Measurements from ENCODE around the gene GSTCD. TPM values are rescaled to one million over a fixed set of nuclear protein-coding genes. Genes with fewer than 3 reads are reported as not detected.

GSTCD gene
- total and polyA plus RNA-seq, 3 experiments from 2014 or later, result 3.2 to 22.4 (median 20.5) TPM

DNA sequence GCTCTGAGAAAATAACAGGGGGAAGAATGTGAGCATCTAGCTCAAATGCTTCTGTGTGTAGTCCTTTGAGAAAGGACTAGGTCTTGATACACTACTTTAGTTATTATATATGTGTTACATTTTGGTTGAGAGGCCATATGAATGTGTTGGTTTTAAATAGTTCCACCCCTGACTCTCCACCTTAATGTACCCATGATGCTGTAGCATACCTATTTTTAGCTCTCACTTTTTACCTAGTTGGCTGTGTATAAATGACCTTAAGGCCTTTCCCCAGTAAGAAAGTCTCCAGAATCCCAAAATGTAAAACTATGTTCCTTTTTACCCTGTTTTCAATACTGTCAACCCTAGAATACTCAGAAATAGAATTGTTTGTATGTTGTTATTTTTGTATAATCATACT lies 166.6 kb downstream of the GSTCD start:
- H3K27ac ChIP-seq (ENCODE audit: low read depth, low read length), result no peak overlapping the region
- no peak for DNase-seq
- ChIA-PET POLR2A (no interaction called here), CTCF (no interaction called here)
- H3K36me3 ChIP-seq (ENCODE audit: insufficient read depth, low read length), result no peaks in the 10 kb centered on the region
- no peaks in the 10 kb centered on the region for H3K4me1 Mint-ChIP-seq
- no peak overlapping the region for H3K27ac Mint-ChIP-seq
- no peaks in the 10 kb centered on the region for H3K9me3 ChIP-seq (ENCODE audit: low read length)
- H3K4me3 ChIP-seq (ENCODE audit: low read length), result no peak overlapping the region
- peaks cover under 1 to 6% of the 10 kb centered on the region in 2 donors for H3K27me3 Mint-ChIP-seq
- no peaks in the 10 kb centered on the region for H3K36me3 Mint-ChIP-seq
- no peak overlapping the region for H3K4me3 Mint-ChIP-seq
- H3K4me1 ChIP-seq (ENCODE audit: insufficient read depth, low read length), result no peaks in the 10 kb centered on the region
- H3K9me3 Mint-ChIP-seq, result peaks cover 0 to 2% (median 0%) of the 10 kb centered on the region in 5 donors
- H3K27me3 ChIP-seq (ENCODE audit: insufficient read depth, low read length, poor library complexity, severe bottlenecking), result no peaks in the 10 kb centered on the region

DNA sequence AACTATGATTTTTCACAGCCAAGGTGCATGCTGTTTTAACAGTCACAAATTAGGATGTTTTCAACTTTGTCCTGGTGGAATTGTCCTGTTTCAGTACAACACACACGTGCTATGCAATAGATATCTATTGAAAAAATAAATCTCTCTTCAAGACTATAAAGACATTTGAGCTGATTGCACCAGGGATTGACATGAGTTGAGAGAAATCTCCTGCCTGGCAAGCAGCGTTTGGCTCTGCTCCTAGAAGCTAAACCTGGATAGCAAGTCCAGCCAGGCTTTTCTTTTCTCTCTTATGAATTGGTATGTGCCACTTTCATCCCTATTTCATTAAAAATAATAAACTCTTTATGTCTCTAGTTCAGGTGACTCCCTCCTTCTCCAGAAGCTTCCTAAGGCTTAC lies 170.1 kb downstream of the GSTCD start:
- H3K36me3 ChIP-seq (ENCODE audit: insufficient read depth, low read length), result no peaks in the 10 kb centered on the region
- H3K27ac ChIP-seq (ENCODE audit: low read depth, low read length), result no peak overlapping the region
- no peaks in the 10 kb centered on the region for H3K9me3 ChIP-seq (ENCODE audit: low read length)
- H3K4me3 ChIP-seq (ENCODE audit: low read length), result no peak overlapping the region
- no peaks in the 10 kb centered on the region for H3K4me1 ChIP-seq (ENCODE audit: insufficient read depth, low read length)
- H3K27ac Mint-ChIP-seq, result no peak overlapping the region
- no peaks in the 10 kb centered on the region for H3K27me3 ChIP-seq (ENCODE audit: insufficient read depth, low read length, poor library complexity, severe bottlenecking)
- peaks cover 0 to 5% (median 2%) of the 10 kb centered on the region in 5 donors for H3K9me3 Mint-ChIP-seq
- no peak overlapping the region for H3K4me3 Mint-ChIP-seq
- H3K36me3 Mint-ChIP-seq, result no peaks in the 10 kb centered on the region
- ChIA-PET POLR2A (no interaction called here), CTCF (no interaction called here)
- peaks cover 0 to 6% of the 10 kb centered on the region in 2 donors for H3K27me3 Mint-ChIP-seq
- no peaks in the 10 kb centered on the region for H3K4me1 Mint-ChIP-seq
- DNase-seq, result no peak

DNA sequence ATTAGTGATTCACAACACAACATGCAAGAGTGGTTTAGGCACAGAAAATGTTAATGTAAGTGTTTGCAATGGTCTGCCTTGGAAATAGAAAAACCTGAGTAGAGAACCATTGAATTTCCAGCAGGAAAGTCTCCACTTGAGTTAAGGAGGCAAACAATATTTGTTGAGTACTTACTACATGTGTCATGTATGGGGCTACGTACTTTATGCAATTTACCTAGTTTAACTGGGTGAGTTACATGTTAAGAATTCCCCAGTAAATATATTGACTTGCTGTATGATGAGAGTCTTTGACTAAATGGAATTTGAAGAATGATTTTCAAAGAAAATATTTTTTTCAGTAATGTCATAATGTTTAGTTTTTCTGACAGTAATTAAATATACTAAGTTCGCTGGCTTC lies 178.9 kb downstream of the GSTCD start:
- ChIA-PET POLR2A (interaction anchor here (0.6 kb wide), 1 partner anchor 1134 kb away, joined by 3 read pairs; no protein-coding TSS in a partner anchor), CTCF (no interaction called here)
- Histone ChIP-seq H3K9me3 (ENCODE audit: low read length) (no peaks in the 10 kb centered on the region), H3K27ac (ENCODE audit: low read depth, low read length) (no peak overlapping the region), H3K4me1 (ENCODE audit: insufficient read depth, low read length) (no peaks in the 10 kb centered on the region), H3K36me3 (ENCODE audit: insufficient read depth, low read length) (no peaks in the 10 kb centered on the region), H3K27me3 (ENCODE audit: insufficient read depth, low read length, poor library complexity, severe bottlenecking) (no peaks in the 10 kb centered on the region), H3K4me3 (ENCODE audit: low read length) (no peak overlapping the region)
- DNase-seq, result no peak
- H3K27me3 Mint-ChIP-seq, result peaks cover 3 to 9% of the 10 kb centered on the region in 2 donors
- H3K9me3 Mint-ChIP-seq, result peaks cover 0 to 11% (median 4%) of the 10 kb centered on the region in 5 donors
- H3K27ac Mint-ChIP-seq, result no peak overlapping the region
- no peak overlapping the region for H3K4me3 Mint-ChIP-seq
- no peaks in the 10 kb centered on the region for H3K4me1 Mint-ChIP-seq
- H3K36me3 Mint-ChIP-seq, result no peaks in the 10 kb centered on the region

DNA sequence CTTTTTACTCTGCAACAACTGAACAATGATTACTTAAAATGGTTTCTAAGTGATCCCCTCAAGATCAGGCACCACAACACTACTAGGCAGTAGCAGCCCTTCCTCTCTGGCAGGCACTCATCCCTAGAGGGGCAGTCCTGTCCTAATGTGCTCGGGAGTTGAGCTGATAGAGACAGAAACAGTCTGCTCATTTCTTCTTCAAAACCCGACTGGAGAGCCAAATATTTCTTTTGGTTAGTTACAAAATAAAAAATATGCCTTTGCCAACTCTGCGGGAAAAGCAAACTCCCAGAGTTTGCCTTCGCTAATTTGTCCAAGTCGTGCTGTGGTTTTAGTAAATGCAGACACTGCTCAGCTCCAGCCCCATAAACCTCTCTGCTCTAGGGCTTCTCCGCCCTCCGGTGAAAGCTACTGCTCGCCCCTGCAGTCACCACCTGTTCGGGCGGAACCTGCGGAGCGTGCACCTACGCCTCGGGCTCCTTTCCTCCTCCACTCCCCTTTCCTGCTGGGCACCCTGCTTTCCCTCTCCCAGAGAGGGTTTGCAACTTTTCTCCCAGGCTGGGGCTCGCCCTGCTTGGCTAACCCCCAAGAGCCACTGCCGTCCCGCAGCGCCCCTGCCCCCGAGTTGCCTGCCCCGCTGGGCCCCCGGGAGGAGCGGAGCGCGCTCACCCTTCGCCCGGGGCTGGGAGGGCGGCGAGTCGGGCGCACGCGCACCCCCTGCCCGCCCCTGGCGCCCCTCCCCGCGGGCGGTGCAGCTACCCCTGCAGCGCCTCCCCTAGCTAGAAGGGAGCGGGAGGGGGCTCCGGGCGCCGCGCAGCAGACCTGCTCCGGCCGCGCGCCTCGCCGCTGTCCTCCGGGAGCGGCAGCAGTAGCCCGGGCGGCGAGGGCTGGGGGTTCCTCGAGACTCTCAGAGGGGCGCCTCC lies 186.3 kb downstream of the GSTCD start, which contains the start of gene NPNT:
NPNT (plus strand) TSS at position 812 of the 923 bp plus-strand sequence. CDS start 182 bp downstream, outside the sequence.
- POLR2A ChIA-PET, result no interaction called here
- Histone ChIP-seq H3K9me3 (ENCODE audit: low read length) (no peaks in the 10 kb centered on the region), H3K27ac (ENCODE audit: low read depth, low read length) (no peak within 1 kb of the TSS), H3K4me1 (ENCODE audit: insufficient read depth, low read length) (no peaks in the 10 kb centered on the region), H3K36me3 (ENCODE audit: insufficient read depth, low read length) (no peaks in the 10 kb centered on the region), H3K27me3 (ENCODE audit: insufficient read depth, low read length, poor library complexity, severe bottlenecking) (peaks cover 6% of the 10 kb centered on the region), H3K4me3 (ENCODE audit: low read length) (no peak within 1 kb of the TSS)
- DNase-seq, result no peak
- CTCF ChIA-PET, result no interaction called here
- Mint-ChIP-seq H3K9me3 (peaks cover 0 to 7% (median 2%) of the 10 kb centered on the region in 5 donors), H3K4me1 (peaks cover 2 to 10% (median 5%) of the 10 kb centered on the region in 3 donors), H3K36me3 (no peaks in the 10 kb centered on the region), H3K27me3 (peaks cover 38 to 62% of the 10 kb centered on the region in 2 donors), H3K4me3 (no peak within 1 kb of the TSS), H3K27ac (no peak within 1 kb of the TSS)

DNA sequence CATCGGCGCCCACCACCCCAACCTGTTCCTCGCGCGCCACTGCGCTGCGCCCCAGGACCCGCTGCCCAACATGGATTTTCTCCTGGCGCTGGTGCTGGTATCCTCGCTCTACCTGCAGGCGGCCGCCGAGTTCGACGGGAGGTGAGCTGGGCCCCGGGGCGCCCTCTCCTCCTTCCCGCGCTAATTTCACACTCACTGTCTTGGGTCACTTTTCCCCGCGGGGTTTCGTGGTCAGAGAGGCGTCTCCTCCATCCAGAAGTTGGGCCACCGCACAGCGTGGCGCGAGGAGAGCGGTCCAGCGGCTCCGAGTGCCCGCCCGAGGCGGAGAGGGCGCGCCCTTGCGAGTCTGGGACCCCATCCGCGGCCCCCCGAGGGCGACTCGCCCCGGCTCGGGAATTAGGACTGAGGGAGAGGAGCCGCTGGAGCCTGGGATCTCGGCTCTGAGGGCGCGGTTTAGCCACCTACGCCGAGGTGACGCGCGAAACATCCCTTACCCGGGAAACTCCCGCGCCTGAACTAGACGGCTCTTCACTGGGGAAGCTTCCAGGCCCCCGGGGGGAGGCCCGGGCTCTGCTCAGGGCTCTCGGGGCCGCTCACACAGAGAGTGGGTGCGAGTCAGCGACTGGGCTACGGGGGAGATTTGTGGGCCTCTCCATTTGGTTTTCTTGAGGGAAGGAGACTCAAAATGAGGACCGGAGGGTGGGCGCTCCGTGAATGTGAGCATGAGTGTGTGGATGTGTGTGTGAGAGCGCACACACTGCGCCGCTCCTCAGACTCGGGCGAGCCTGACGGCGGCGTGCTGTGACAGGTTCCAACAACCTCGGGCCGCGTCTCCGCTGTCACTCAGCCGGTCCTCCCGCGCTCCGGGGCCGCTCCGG lies 187.2 kb downstream of the GSTCD start:
- no peak overlapping the region for H3K4me3 ChIP-seq (ENCODE audit: low read length)
- H3K4me1 ChIP-seq (ENCODE audit: insufficient read depth, low read length), result no peaks in the 10 kb centered on the region
- no peaks in the 10 kb centered on the region for H3K9me3 ChIP-seq (ENCODE audit: low read length)
- Mint-ChIP-seq H3K4me1 (peaks cover 2 to 10% (median 5%) of the 10 kb centered on the region in 3 donors), H3K27me3 (peaks cover 38 to 62% of the 10 kb centered on the region in 2 donors), H3K27ac (no peak overlapping the region), H3K9me3 (peaks cover 0 to 4% (median 2%) of the 10 kb centered on the region in 5 donors), H3K36me3 (no peaks in the 10 kb centered on the region), H3K4me3 (no peak overlapping the region)
- CTCF ChIA-PET, result no interaction called here
- no peak overlapping the region for H3K27ac ChIP-seq (ENCODE audit: low read depth, low read length)
- H3K27me3 ChIP-seq (ENCODE audit: insufficient read depth, low read length, poor library complexity, severe bottlenecking), result peaks cover 6% of the 10 kb centered on the region
- no peak for DNase-seq
- POLR2A ChIA-PET, result no interaction called here
- no peaks in the 10 kb centered on the region for H3K36me3 ChIP-seq (ENCODE audit: insufficient read depth, low read length)

DNA sequence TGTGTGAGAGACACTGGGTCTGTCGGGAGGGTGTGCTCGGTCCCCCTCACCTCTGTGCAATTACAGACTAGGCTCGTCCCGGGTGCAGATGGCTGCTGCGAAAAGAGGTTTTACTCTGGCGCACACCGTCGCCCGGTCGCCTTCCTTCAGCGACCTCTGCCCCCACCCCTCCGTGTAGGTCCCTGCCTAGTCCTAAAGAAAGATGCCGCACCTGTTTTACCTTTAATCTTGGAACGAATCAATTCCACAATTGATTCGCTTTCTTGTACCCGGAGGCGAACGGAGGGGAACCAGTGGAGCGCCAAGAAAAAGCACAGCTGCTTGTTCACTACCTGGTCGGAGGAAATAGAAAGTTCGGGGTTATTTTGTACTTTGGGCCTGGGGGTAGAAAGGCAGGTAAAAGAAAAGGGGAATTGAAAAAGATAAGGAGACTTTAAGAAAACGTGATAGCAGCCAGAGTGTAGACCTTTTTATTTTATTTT lies 187.9 kb downstream of the GSTCD start:
- Histone ChIP-seq H3K27ac (ENCODE audit: low read depth, low read length) (no peak overlapping the region), H3K27me3 (ENCODE audit: insufficient read depth, low read length, poor library complexity, severe bottlenecking) (peaks cover 6% of the 10 kb centered on the region), H3K9me3 (ENCODE audit: low read length) (no peaks in the 10 kb centered on the region), H3K36me3 (ENCODE audit: insufficient read depth, low read length) (no peaks in the 10 kb centered on the region), H3K4me1 (ENCODE audit: insufficient read depth, low read length) (no peaks in the 10 kb centered on the region), H3K4me3 (ENCODE audit: low read length) (no peak overlapping the region)
- peaks cover 37 to 61% of the 10 kb centered on the region in 2 donors for H3K27me3 Mint-ChIP-seq
- DNase-seq, result no peak
- ChIA-PET POLR2A (no interaction called here), CTCF (no interaction called here)
- H3K9me3 Mint-ChIP-seq, result peaks cover 0 to 4% (median 2%) of the 10 kb centered on the region in 5 donors
- peaks cover 2 to 10% (median 5%) of the 10 kb centered on the region in 3 donors for H3K4me1 Mint-ChIP-seq
- H3K27ac Mint-ChIP-seq, result no peak overlapping the region
- H3K4me3 Mint-ChIP-seq, result peak overlapping the region in 1 of 7 donors; percentile 10
- no peaks in the 10 kb centered on the region for H3K36me3 Mint-ChIP-seq
